ENCODE data around the gene SAMD4B. TPM values are rescaled to one million over a fixed set of nuclear protein-coding genes. Genes with fewer than 3 reads are reported as not detected.
A peak's percentile ranks its signal among the peaks of the same experiment; 100 is the strongest.
"Not testable (repeated sequence)": the region's sequence is repeated elsewhere in the genome, so short reads cannot be mapped to it uniquely, and the experiment has no call there.

Gene SAMD4B
- total RNA-seq, 6 experiments from 2014 or later: 107 to 133 (median 124) TPM

- no peak overlapping the region for H3K4me3 Mint-ChIP-seq
- DNase-seq: no peak
- TF ChIP-seq, protein P1, sequence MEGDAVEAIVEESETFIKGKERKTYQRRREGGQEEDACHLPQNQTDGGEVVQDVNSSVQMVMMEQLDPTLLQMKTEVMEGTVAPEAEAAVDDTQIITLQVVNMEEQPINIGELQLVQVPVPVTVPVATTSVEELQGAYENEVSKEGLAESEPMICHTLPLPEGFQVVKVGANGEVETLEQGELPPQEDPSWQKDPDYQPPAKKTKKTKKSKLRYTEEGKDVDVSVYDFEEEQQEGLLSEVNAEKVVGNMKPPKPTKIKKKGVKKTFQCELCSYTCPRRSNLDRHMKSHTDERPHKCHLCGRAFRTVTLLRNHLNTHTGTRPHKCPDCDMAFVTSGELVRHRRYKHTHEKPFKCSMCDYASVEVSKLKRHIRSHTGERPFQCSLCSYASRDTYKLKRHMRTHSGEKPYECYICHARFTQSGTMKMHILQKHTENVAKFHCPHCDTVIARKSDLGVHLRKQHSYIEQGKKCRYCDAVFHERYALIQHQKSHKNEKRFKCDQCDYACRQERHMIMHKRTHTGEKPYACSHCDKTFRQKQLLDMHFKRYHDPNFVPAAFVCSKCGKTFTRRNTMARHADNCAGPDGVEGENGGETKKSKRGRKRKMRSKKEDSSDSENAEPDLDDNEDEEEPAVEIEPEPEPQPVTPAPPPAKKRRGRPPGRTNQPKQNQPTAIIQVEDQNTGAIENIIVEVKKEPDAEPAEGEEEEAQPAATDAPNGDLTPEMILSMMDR (IDR thresholded peaks at IDR 0.05): no peak
- no peaks in the 10 kb centered on the region for H3K9me3 Mint-ChIP-seq
- no peak overlapping the region for H3K27ac Mint-ChIP-seq
- peaks cover 20% of the 10 kb centered on the region for H3K27me3 Mint-ChIP-seq (ENCODE audit: insufficient read depth)
- H3K4me1 Mint-ChIP-seq (ENCODE audit: low read depth): peaks cover 6% of the 10 kb centered on the region
- no peaks in the 10 kb centered on the region for H3K36me3 Mint-ChIP-seq (ENCODE audit: low read depth)
These were observed 14.7 kb upstream of the SAMD4B start for GRCh38 chr19:39327363-39328045.

- Mint-ChIP-seq H3K27me3 (ENCODE audit: insufficient read depth) (peaks cover 17% of the 10 kb centered on the region), H3K4me3 (no peak overlapping the region), H3K9me3 (no peaks in the 10 kb centered on the region), H3K27ac (no peak overlapping the region), H3K4me1 (ENCODE audit: low read depth) (peaks cover 6% of the 10 kb centered on the region), H3K36me3 (ENCODE audit: low read depth) (no peaks in the 10 kb centered on the region)
- DNase-seq: peak; percentile 47
- TF ChIP-seq, protein P1 (IDR thresholded peaks at IDR 0.05): peak; percentile 98
These were observed 14.0 kb upstream of the SAMD4B start for GRCh38 chr19:39328046-39328705.

- no peak overlapping the region for H3K27ac Mint-ChIP-seq
- DNase-seq: no peak
- H3K27me3 Mint-ChIP-seq (ENCODE audit: insufficient read depth): peaks cover 13% of the 10 kb centered on the region
- peaks cover 6% of the 10 kb centered on the region for H3K4me1 Mint-ChIP-seq (ENCODE audit: low read depth)
- TF ChIP-seq, protein P1 (IDR thresholded peaks at IDR 0.05): no peak
- H3K4me3 Mint-ChIP-seq: no peak overlapping the region
- H3K36me3 Mint-ChIP-seq (ENCODE audit: low read depth): no peaks in the 10 kb centered on the region
- no peaks in the 10 kb centered on the region for H3K9me3 Mint-ChIP-seq
These were observed 12.3 kb upstream of the SAMD4B start for GRCh38 chr19:39329948-39330347.

DNA sequence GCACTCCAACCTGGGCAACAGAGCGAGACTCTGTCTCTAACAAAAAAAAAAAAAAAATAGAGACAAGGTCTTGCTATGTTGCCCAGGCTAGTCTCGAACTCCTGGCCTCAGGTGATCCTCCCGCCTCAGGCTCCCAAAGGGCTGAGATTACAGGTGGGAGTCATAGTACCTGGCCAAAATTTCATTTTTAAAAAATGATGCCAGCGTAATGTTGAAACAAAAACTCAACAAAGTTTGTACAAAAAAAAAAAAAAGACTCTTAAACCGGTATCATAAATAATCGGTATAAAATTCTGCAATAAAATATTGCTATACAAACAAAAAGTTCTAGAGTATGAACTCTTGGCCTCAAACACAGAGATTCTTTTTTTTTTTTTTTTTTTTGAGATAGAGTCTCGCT, 9.9 kb upstream of the SAMD4B start:
- Mint-ChIP-seq H3K9me3 (no peaks in the 10 kb centered on the region), H3K36me3 (ENCODE audit: low read depth) (no peaks in the 10 kb centered on the region), H3K4me1 (ENCODE audit: low read depth) (peaks cover 6% of the 10 kb centered on the region), H3K27ac (no peak overlapping the region), H3K4me3 (no peak overlapping the region), H3K27me3 (ENCODE audit: insufficient read depth) (peaks cover 16% of the 10 kb centered on the region)
- TF ChIP-seq, protein P1 (IDR thresholded peaks at IDR 0.05): no peak
- no peak for DNase-seq

GRCh38 chr19:39332738-39333137, 9.5 kb upstream of the SAMD4B start:
- DNase-seq; H3K9me3 Mint-ChIP-seq; H3K27ac Mint-ChIP-seq; H3K36me3 Mint-ChIP-seq (ENCODE audit: low read depth); H3K4me3 Mint-ChIP-seq; H3K4me1 Mint-ChIP-seq (ENCODE audit: low read depth): not testable (repeated sequence)
- peaks cover 16% of the 10 kb centered on the region for H3K27me3 Mint-ChIP-seq (ENCODE audit: insufficient read depth)

- Mint-ChIP-seq H3K27me3 (ENCODE audit: insufficient read depth) (peaks cover 16% of the 10 kb centered on the region), H3K9me3 (no peaks in the 10 kb centered on the region), H3K27ac (no peak overlapping the region), H3K4me3 (no peak overlapping the region), H3K4me1 (ENCODE audit: low read depth) (no peaks in the 10 kb centered on the region), H3K36me3 (ENCODE audit: low read depth) (no peaks in the 10 kb centered on the region)
- no peak for DNase-seq
- TF ChIP-seq, protein P1 (IDR thresholded peaks at IDR 0.05): no peak
These were observed 8.7 kb upstream of the SAMD4B start for GRCh38 chr19:39333507-39333906.

Measured in HFFc6 (cell line).